ENCODE data around the gene CORIN. TPM values are rescaled to one million over a fixed set of nuclear protein-coding genes. Genes with fewer than 3 reads are reported as not detected.

Gene CORIN
- total and polyA plus RNA-seq, 2 experiments from 2014 or later = not detected

- no peak for ATAC-seq
- H3K4me3 Mint-ChIP-seq = no peak overlapping the region
Observed at GRCh38 chr4:47617607-47618006, 220.3 kb downstream of the CORIN start.

DNA sequence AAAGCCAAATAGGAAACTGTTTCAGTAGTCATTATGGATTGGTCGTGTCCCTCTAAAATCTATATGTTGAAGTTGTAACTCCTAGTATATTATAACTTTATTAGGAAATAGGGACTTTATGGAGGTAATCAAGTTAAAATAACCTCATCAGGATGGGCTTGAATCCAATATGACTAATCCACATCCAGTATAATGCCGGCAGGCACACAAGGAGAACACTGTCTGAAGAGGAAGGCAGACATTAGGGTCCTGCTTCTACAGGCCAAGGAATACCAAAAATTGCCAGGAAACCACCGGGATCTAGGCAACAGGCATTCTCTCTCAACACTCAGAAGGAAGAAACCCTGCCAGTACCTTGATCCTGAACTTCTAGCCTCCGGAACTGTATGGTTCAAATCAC lies 222.5 kb downstream of the CORIN start:
- Histone ChIP-seq H3K4me2 (no peak overlapping the region), H3K4me1 (ENCODE audit: insufficient read depth) (no peaks in the 10 kb centered on the region), H4K20me1 (replicated peaks; ENCODE audit: insufficient read depth) (no peaks in the 10 kb centered on the region), H2AFZ (no peak overlapping the region), H3F3A (replicated peaks; ENCODE audit: low read depth) (no peaks in the 10 kb centered on the region), H3K4me3 (no peak overlapping the region), H3K79me2 (replicated peaks; ENCODE audit: insufficient read depth) (no peaks in the 10 kb centered on the region), H3K9me2 (ENCODE audit: insufficient read depth) (no peaks in the 10 kb centered on the region), H3K36me3 (ENCODE audit: insufficient read depth) (no peaks in the 10 kb centered on the region), H3K27me3 (ENCODE audit: insufficient read depth) (no peaks in the 10 kb centered on the region), H3K27ac (ENCODE audit: low read depth) (no peak overlapping the region)
- Mint-ChIP-seq H3K4me3 (no peak overlapping the region), H3K36me3 (ENCODE audit: low read depth) (no peaks in the 10 kb centered on the region; the same call in 2 of the 3 replicates), H3K9me3 (peaks cover 2% of the 10 kb centered on the region; the same call in 1 of the 3 replicates), H3K27me3 (ENCODE audit: insufficient read depth, low read depth, poor library complexity) (no peaks in the 10 kb centered on the region), H3K4me1 (no peaks in the 10 kb centered on the region), H3K27ac (no peak overlapping the region)
- DNase-seq (ENCODE audit: low spot score) (no peak), ATAC-seq (no peak)
- TF ChIP-seq JUNB (IDR thresholded peaks at IDR 0.05; ENCODE audit: unreplicated experiment) = no peak
- no peak for TF ChIP-seq ZNF462 (CRISPR knock-in tag; IDR thresholded peaks at IDR 0.05)
- no peak for TF ChIP-seq POLR2AphosphoS5 (IDR thresholded peaks at IDR 0.05; ENCODE audit: low read depth)
- no peak for TF ChIP-seq CREB1 (CRISPR knock-in tag; IDR thresholded peaks at IDR 0.05; ENCODE audit: low read depth)
- TF ChIP-seq EZH2phosphoT487 (IDR thresholded peaks at IDR 0.05; ENCODE audit: unreplicated experiment) = no peak
- TF ChIP-seq NANOG (IDR thresholded peaks at IDR 0.05; ENCODE audit: borderline replicate concordance) = no peak
- no peak for TF ChIP-seq STAT1 (IDR thresholded peaks at IDR 0.05; ENCODE audit: unreplicated experiment)
- TF ChIP-seq ZNF114 (CRISPR knock-in tag; IDR thresholded peaks at IDR 0.05) = no peak
- TF ChIP-seq EZH2 (IDR thresholded peaks at IDR 0.05; ENCODE audit: low read depth, unreplicated experiment) = no peak
- TF ChIP-seq ZNF331 (CRISPR knock-in tag; IDR thresholded peaks at IDR 0.05; ENCODE audit: low read depth) = no peak
- TF ChIP-seq, protein P1, sequence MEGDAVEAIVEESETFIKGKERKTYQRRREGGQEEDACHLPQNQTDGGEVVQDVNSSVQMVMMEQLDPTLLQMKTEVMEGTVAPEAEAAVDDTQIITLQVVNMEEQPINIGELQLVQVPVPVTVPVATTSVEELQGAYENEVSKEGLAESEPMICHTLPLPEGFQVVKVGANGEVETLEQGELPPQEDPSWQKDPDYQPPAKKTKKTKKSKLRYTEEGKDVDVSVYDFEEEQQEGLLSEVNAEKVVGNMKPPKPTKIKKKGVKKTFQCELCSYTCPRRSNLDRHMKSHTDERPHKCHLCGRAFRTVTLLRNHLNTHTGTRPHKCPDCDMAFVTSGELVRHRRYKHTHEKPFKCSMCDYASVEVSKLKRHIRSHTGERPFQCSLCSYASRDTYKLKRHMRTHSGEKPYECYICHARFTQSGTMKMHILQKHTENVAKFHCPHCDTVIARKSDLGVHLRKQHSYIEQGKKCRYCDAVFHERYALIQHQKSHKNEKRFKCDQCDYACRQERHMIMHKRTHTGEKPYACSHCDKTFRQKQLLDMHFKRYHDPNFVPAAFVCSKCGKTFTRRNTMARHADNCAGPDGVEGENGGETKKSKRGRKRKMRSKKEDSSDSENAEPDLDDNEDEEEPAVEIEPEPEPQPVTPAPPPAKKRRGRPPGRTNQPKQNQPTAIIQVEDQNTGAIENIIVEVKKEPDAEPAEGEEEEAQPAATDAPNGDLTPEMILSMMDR (conservative IDR thresholded peaks at IDR 0.05; ENCODE audit: low read depth in 2 of 2) = no peak
- no peak for TF ChIP-seq ETS1 (IDR thresholded peaks at IDR 0.05)

More at GRCh38 chr4:47617607-47618006, 220.3 kb downstream of the CORIN start:
- no peaks in the 10 kb centered on the region for H3K4me1 Mint-ChIP-seq
- Histone ChIP-seq H3K4me3 (no peak overlapping the region), H3K4me1 (ENCODE audit: insufficient read depth) (no peaks in the 10 kb centered on the region), H3F3A (replicated peaks; ENCODE audit: low read depth) (no peaks in the 10 kb centered on the region), H3K9me2 (ENCODE audit: insufficient read depth) (no peaks in the 10 kb centered on the region), H3K4me2 (no peak overlapping the region), H3K27ac (ENCODE audit: low read depth) (no peak overlapping the region), H3K36me3 (ENCODE audit: insufficient read depth) (no peaks in the 10 kb centered on the region), H3K79me2 (replicated peaks; ENCODE audit: insufficient read depth) (no peaks in the 10 kb centered on the region), H4K20me1 (replicated peaks; ENCODE audit: insufficient read depth) (no peaks in the 10 kb centered on the region), H3K27me3 (ENCODE audit: insufficient read depth) (no peaks in the 10 kb centered on the region), H2AFZ (no peak overlapping the region)
- no peak for TF ChIP-seq EZH2 (IDR thresholded peaks at IDR 0.05; ENCODE audit: low read depth, unreplicated experiment)
- TF ChIP-seq NANOG (IDR thresholded peaks at IDR 0.05; ENCODE audit: borderline replicate concordance) = no peak
- H3K9me3 Mint-ChIP-seq = peaks cover 2% of the 10 kb centered on the region; the same call in 1 of the 3 replicates
- DNase-seq (ENCODE audit: low spot score) = no peak
- no peak overlapping the region for H3K27ac Mint-ChIP-seq
- H3K36me3 Mint-ChIP-seq (ENCODE audit: low read depth) = no peaks in the 10 kb centered on the region; the same call in 2 of the 3 replicates
- H3K27me3 Mint-ChIP-seq (ENCODE audit: insufficient read depth, low read depth, poor library complexity) = no peaks in the 10 kb centered on the region

All from GM23338 (cell line).